ENCODE data around the gene TGFBR2. TPM values are rescaled to one million over a fixed set of nuclear protein-coding genes. Genes with fewer than 3 reads are reported as not detected.

Gene TGFBR2
- polyA plus RNA-seq, 1 of the 3 experiments (the other 2 are of a cell fraction) = 48.3 TPM

- Histone ChIP-seq H3K9me2 (no peaks in the 10 kb centered on the region), H3K27me3 (ENCODE audit: insufficient read depth) (no peaks in the 10 kb centered on the region), H3K4me3 (ENCODE audit: low read depth in 2 of 2, low read length in 1 of 2) (no peak overlapping the region), H2AFZ (ENCODE audit: low read depth) (no peak overlapping the region), H3K27ac (ENCODE audit: low read depth in 2 of 2, low read length in 1 of 2) (no peak overlapping the region), H3K9ac (no peak overlapping the region), H3K4me2 (no peak overlapping the region), H4K20me1 (ENCODE audit: insufficient read depth) (no peaks in the 10 kb centered on the region), H3K9me3 (no peaks in the 10 kb centered on the region), H3K79me2 (ENCODE audit: insufficient read depth) (no peaks in the 10 kb centered on the region), H3K4me1 (ENCODE audit: control insufficient read depth in 1 of 2, insufficient read depth in 2 of 2, low read depth in 1 of 2, low read length in 1 of 2) (peaks cover 0 to 5% of the 10 kb centered on the region in 2 experiments; a peak in 1 of 4 replicates), H3F3A (replicated peaks; ENCODE audit: insufficient read depth) (no peaks in the 10 kb centered on the region), H3K36me3 (replicated peaks in 1 of 2; ENCODE audit: control insufficient read depth in 1 of 2, insufficient read depth in 2 of 2, low read length in 1 of 2) (no peaks in the 10 kb centered on the region)
- POLR2A ChIA-PET = no interaction called here
- CTCF ChIA-PET = interaction anchor here (0.6 to 1.2 kb wide), 2 partner anchors 666 to 1848 kb away, joined by 3 to 4 read pairs; no protein-coding TSS in a partner anchor
- TF ChIP-seq USF2 (IDR thresholded peaks at IDR 0.05; ENCODE audit: borderline replicate concordance, low read depth, low read length) (no peak), USF1 (IDR thresholded peaks at IDR 0.05; ENCODE audit: borderline replicate concordance, low read depth) (no peak), FOXJ3 (CRISPR knock-in tag; IDR thresholded peaks at IDR 0.05) (no peak), ZBTB33 (IDR thresholded peaks at IDR 0.05; ENCODE audit: borderline replicate concordance, low read depth) (no peak), POLR2AphosphoS5 (IDR thresholded peaks at IDR 0.05; ENCODE audit: low read depth, low read length) (no peak), TCF12 (IDR thresholded peaks at IDR 0.05) (no peak), EP300 (IDR thresholded peaks at IDR 0.05; ENCODE audit: borderline replicate concordance in 1 of 2, low read depth in 1 of 2, low read length in 1 of 2) (no peak), MAX (IDR thresholded peaks at IDR 0.05; ENCODE audit: low read depth) (no peak), RAD21 (IDR thresholded peaks at IDR 0.05; ENCODE audit: low read length) (no peak), NFIC (IDR thresholded peaks at IDR 0.05; ENCODE audit: borderline replicate concordance) (no peak), CHD2 (IDR thresholded peaks at IDR 0.05; ENCODE audit: low read length, partially characterized antibody) (no peak), REST (IDR thresholded peaks at IDR 0.05; ENCODE audit: low read depth, low read length) (no peak), RCOR1 (IDR thresholded peaks at IDR 0.05; ENCODE audit: low read length) (no peak), SIN3A (IDR thresholded peaks at IDR 0.05; ENCODE audit: borderline replicate concordance, low read depth, low read length) (no peak), CTCF (IDR thresholded peaks at IDR 0.05) (no peak), GATA2 (CRISPR knock-in tag; IDR thresholded peaks at IDR 0.05) (no peak)
- no peak for DNase-seq
These were observed 102.1 kb downstream of the TGFBR2 start for GRCh38 chr3:30708472-30708871.
